ENCODE data around the gene ADGRL1.

ADGRL1 gene

DNA sequence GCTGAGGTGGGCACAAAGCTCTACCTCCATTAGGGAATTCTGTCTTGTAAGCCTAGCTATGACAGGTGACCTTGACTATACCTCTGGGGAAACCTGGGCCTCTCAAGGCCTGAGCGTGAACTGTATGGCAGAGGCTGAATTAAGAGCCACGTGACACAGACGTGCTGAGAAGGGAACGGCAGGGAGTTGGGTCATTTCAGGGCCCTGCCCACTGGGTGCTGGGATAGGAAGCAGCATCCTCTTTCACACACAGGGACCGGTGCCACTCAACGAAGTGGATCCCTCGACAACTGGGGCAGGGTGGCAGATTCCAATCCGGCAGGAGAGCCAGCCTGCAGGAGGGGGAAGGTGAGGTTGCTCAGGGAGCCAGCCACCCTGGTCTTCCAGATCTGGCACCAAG, 78.8 kb downstream of the ADGRL1 start:
- Mint-ChIP-seq H3K27ac (no peak overlapping the region), H3K27me3 (no peaks in the 10 kb centered on the region), H3K36me3 (no peaks in the 10 kb centered on the region), H3K4me3 (no peak overlapping the region), H3K4me1 (ENCODE audit: low read depth) (no peaks in the 10 kb centered on the region), H3K9me3 (ENCODE audit: low read depth) (no peaks in the 10 kb centered on the region)

DNA sequence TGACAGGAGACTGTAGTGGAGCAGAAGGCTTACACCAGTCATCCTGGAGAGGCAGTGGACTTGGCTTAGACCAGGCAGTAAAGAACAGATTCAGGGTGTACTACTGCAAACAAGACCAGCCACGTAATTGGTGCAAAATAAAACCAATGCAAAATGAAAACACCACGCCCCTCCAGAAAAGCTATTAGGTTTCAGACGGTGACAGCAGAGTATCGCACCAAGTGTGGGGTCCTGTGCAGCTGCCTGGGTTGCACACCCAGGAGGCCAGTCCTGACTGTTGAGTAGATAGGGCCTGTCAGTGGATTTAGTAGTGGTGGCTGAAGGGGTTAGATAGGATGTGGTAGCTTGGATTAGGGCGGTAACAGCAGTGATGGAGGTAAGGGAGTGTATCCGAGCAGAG, 83.0 kb downstream of the ADGRL1 start:
- no peak overlapping the region for H3K4me3 Mint-ChIP-seq
- H3K36me3 Mint-ChIP-seq: no peaks in the 10 kb centered on the region
- peaks cover 9% of the 10 kb centered on the region for H3K4me1 Mint-ChIP-seq (ENCODE audit: low read depth)
- no peaks in the 10 kb centered on the region for H3K27me3 Mint-ChIP-seq
- no peak overlapping the region for H3K27ac Mint-ChIP-seq
- H3K9me3 Mint-ChIP-seq (ENCODE audit: low read depth): no peaks in the 10 kb centered on the region

GRCh38 chr19:14120497-14120780, 85.5 kb downstream of the ADGRL1 start:
- H3K4me1 Mint-ChIP-seq (ENCODE audit: low read depth): peaks cover 22% of the 10 kb centered on the region

GRCh38 chr19:14119644-14120496, 86.1 kb downstream of the ADGRL1 start:
- H3K27ac Mint-ChIP-seq: no peak overlapping the region
- no peaks in the 10 kb centered on the region for H3K36me3 Mint-ChIP-seq
- H3K9me3 Mint-ChIP-seq (ENCODE audit: low read depth): no peaks in the 10 kb centered on the region
- no peaks in the 10 kb centered on the region for H3K27me3 Mint-ChIP-seq
- H3K4me1 Mint-ChIP-seq (ENCODE audit: low read depth): peaks cover 25% of the 10 kb centered on the region
- no peak overlapping the region for H3K4me3 Mint-ChIP-seq

More at GRCh38 chr19:14120497-14120780, 85.5 kb downstream of the ADGRL1 start:
- no peaks in the 10 kb centered on the region for H3K9me3 Mint-ChIP-seq (ENCODE audit: low read depth)
- H3K4me3 Mint-ChIP-seq: no peak overlapping the region
- no peaks in the 10 kb centered on the region for H3K36me3 Mint-ChIP-seq
- H3K27me3 Mint-ChIP-seq: no peaks in the 10 kb centered on the region
- H3K27ac Mint-ChIP-seq: no peak overlapping the region

GRCh38 chr19:14119146-14119545, 86.8 kb downstream of the ADGRL1 start:
- Mint-ChIP-seq H3K4me3 (peak overlapping the region; percentile 95), H3K9me3 (ENCODE audit: low read depth) (no peaks in the 10 kb centered on the region), H3K27ac (peak overlapping the region; percentile 92), H3K4me1 (ENCODE audit: low read depth) (peaks cover 29% of the 10 kb centered on the region), H3K36me3 (no peaks in the 10 kb centered on the region), H3K27me3 (no peaks in the 10 kb centered on the region)

GRCh38 chr19:14118165-14119051, 87.6 kb downstream of the ADGRL1 start:
- Mint-ChIP-seq H3K36me3 (no peaks in the 10 kb centered on the region), H3K27ac (peak overlapping the region; percentile 92), H3K4me3 (peak overlapping the region; percentile 95), H3K9me3 (ENCODE audit: low read depth) (no peaks in the 10 kb centered on the region), H3K4me1 (ENCODE audit: low read depth) (peaks cover 34% of the 10 kb centered on the region), H3K27me3 (no peaks in the 10 kb centered on the region)

GRCh38 chr19:14117668-14118164, 88.3 kb downstream of the ADGRL1 start, which contains the start of gene PRKACA:
PRKACA (minus strand) TSS chr19:14117762; CDS start chr19:14117547, 215 bp downstream.
- Mint-ChIP-seq H3K36me3 (no peaks in the 10 kb centered on the region), H3K27ac (peak within 1 kb of the TSS; percentile 92), H3K4me3 (peak within 1 kb of the TSS; percentile 95), H3K9me3 (ENCODE audit: low read depth) (no peaks in the 10 kb centered on the region), H3K27me3 (no peaks in the 10 kb centered on the region), H3K4me1 (ENCODE audit: low read depth) (peaks cover 38% of the 10 kb centered on the region)

GRCh38 chr19:14116918-14117578, 88.9 kb downstream of the ADGRL1 start:
- H3K9me3 Mint-ChIP-seq (ENCODE audit: low read depth): no peaks in the 10 kb centered on the region
- H3K4me3 Mint-ChIP-seq: peak overlapping the region; percentile 95
- H3K36me3 Mint-ChIP-seq: no peaks in the 10 kb centered on the region
- peaks cover 43% of the 10 kb centered on the region for H3K4me1 Mint-ChIP-seq (ENCODE audit: low read depth)
- peak overlapping the region; percentile 85 for H3K27ac Mint-ChIP-seq
- no peaks in the 10 kb centered on the region for H3K27me3 Mint-ChIP-seq

DNA sequence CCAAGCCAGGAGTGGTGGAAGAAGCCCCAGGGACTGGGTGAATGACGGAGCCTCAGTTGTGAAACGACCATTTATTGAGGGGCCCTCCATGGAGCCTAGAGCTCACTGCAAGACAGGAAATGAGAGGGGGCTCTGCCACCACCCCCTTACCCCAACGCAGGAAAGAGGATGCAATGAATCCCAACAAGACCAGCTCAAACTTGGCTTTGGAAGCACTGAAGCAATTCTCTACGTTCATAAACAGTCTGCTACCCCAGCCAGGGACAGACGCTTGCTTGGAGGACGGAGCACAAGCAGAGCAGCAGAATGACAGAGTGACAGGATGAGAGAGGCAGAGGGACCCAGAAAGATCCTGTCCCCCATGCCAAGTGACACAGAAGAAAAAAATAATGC, 89.4 kb downstream of the ADGRL1 start:
- no peaks in the 10 kb centered on the region for H3K36me3 Mint-ChIP-seq
- peaks cover 46% of the 10 kb centered on the region for H3K4me1 Mint-ChIP-seq (ENCODE audit: low read depth)

DNA sequence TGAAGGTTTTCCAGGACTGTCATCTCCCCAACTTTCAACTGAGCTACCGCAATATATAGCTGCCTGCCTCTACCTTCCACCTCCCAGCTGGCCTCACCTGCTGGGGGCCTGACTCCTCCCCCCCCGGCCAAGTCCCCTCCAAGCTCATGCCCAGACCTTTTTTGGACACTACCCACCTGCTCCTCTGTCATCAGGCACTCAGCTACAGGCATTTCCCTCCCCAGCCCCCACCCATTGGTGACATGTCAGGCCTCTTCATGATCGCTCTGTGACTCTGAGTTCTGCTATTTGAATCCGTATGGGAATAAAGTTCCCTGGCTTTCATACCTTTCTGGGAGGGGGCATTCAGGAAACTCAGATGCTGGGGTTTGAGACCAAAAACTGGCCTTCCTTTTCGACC, 90.2 kb downstream of the ADGRL1 start:
- Mint-ChIP-seq H3K27me3 (no peaks in the 10 kb centered on the region), H3K27ac (no peak overlapping the region), H3K4me1 (ENCODE audit: low read depth) (peaks cover 49% of the 10 kb centered on the region), H3K4me3 (peak overlapping the region; percentile 95), H3K9me3 (ENCODE audit: low read depth) (no peaks in the 10 kb centered on the region), H3K36me3 (no peaks in the 10 kb centered on the region)

More for the DNA sequence above, 89.4 kb downstream of the ADGRL1 start:
- H3K27ac Mint-ChIP-seq: peak overlapping the region; percentile 85
- H3K9me3 Mint-ChIP-seq (ENCODE audit: low read depth): no peaks in the 10 kb centered on the region
- no peaks in the 10 kb centered on the region for H3K27me3 Mint-ChIP-seq
- peak overlapping the region; percentile 95 for H3K4me3 Mint-ChIP-seq

- Mint-ChIP-seq H3K27ac (no peak overlapping the region), H3K36me3 (no peaks in the 10 kb centered on the region), H3K4me3 (no peak overlapping the region), H3K4me1 (ENCODE audit: low read depth) (peaks cover 52% of the 10 kb centered on the region), H3K27me3 (no peaks in the 10 kb centered on the region), H3K9me3 (ENCODE audit: low read depth) (no peaks in the 10 kb centered on the region)
Measured at GRCh38 chr19:14114854-14115253, 91.1 kb downstream of the ADGRL1 start.

DNA sequence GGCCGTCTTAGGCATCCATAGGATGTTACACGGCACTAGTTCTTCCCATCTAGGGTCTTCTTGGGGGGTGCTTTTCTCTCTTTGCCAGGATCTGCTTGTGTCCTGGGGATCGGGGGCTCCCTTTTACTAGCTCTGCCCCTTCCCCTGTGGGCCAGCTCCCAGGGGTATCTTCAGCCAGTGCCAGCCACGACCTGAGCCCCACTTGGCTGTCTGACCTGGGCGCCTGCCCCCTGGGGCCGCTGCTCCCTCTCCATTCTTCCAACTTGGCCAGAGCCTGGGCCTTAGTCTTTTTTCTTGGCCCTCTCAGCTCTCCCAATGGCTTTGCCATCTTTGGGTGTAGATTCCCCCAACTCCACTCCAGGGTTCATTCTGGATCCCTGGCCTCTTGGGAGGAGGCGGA, 91.5 kb downstream of the ADGRL1 start:
- Mint-ChIP-seq H3K36me3 (no peaks in the 10 kb centered on the region), H3K4me3 (no peak overlapping the region), H3K4me1 (ENCODE audit: low read depth) (peaks cover 52% of the 10 kb centered on the region), H3K27me3 (no peaks in the 10 kb centered on the region), H3K27ac (no peak overlapping the region), H3K9me3 (ENCODE audit: low read depth) (no peaks in the 10 kb centered on the region)

DNA sequence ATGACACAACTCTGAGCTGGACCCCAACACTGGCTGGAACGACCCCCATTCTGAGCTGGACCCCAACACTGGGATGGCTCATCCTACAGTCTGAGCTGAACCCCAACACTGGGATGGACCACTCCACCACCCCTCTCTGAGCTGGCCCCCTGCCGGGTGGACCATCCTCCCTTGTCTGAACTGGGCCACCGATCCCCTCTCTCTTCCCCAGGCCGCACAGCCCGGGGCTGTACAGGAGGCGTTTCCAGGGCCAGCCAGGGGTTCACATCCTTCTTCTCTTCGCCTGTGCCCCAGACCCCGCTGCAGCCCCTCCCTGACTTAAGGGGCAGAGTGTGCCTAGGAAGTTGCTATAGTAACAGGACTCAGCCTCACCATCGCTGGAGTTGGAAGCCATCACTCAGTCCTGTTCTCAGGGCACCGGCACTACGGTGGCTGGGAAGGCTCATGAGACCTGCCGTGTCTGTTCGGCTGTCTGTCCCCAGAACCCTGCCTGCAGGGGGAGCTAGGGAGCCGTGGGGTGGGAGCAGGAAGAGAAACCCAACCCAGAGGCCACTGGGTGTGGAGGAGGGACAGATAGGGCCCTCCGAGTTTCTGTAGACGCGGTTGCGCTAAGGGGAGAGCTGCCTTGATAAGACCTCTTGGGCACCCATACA, 92.1 kb downstream of the ADGRL1 start:
- no peaks in the 10 kb centered on the region for H3K9me3 Mint-ChIP-seq (ENCODE audit: low read depth)
- H3K27me3 Mint-ChIP-seq: no peaks in the 10 kb centered on the region
- peaks cover 48% of the 10 kb centered on the region for H3K4me1 Mint-ChIP-seq (ENCODE audit: low read depth)
- no peaks in the 10 kb centered on the region for H3K36me3 Mint-ChIP-seq
- peak overlapping the region; percentile 16 for H3K27ac Mint-ChIP-seq
- H3K4me3 Mint-ChIP-seq: no peak overlapping the region

DNA sequence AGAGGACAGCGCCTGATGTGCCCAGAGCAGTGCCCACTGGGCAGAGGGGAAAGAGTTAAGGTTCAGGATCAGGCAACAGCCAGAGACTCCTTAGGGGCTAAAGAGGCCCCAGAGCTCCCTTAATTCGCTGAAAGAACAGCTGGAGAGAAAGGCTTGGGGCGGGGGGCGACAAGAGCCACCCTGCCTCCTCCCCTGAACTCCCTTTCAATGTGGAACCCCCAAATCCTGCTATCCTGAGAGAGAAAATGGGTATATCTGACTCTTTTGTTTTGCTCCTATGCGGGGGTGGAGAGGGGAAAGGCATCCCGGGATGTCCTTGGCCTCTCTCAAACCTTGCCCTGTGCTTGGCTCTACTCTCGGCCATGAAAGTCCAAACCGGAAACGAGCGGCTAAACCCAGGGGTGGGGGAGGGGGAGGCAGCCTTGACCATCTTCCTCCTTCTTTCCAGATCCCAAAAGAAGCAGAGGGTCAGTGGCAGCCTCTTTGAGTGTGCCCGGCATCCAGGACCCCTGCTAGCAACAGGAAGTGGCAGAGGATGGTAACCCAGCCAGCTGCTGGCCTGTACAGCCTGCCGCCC, 93.1 kb downstream of the ADGRL1 start:
- H3K36me3 Mint-ChIP-seq: no peaks in the 10 kb centered on the region
- no peak overlapping the region for H3K27ac Mint-ChIP-seq
- no peaks in the 10 kb centered on the region for H3K27me3 Mint-ChIP-seq
- no peaks in the 10 kb centered on the region for H3K9me3 Mint-ChIP-seq (ENCODE audit: low read depth)
- peaks cover 43% of the 10 kb centered on the region for H3K4me1 Mint-ChIP-seq (ENCODE audit: low read depth)
- H3K4me3 Mint-ChIP-seq: no peak overlapping the region
